COLO668 (cell line): ENCODE data around the gene RGS7.
A peak's percentile ranks its signal among the peaks of the same experiment; 100 is the strongest.
"Not testable (repeated sequence)": the region's sequence is repeated elsewhere in the genome, so short reads cannot be mapped to it uniquely, and the experiment has no call there.

Source experiments
- DNase-seq: peaks from one replicate; lab custom pipeline; 2025; ENCODE audit not compliant: unreplicated experiment; lab: John Stamatoyannopoulos, UW

RGS7 gene

GRCh38 chr1:241274693-241275092, 82.3 kb downstream of the RGS7 start:
- DNase-seq, result no peak

DNA sequence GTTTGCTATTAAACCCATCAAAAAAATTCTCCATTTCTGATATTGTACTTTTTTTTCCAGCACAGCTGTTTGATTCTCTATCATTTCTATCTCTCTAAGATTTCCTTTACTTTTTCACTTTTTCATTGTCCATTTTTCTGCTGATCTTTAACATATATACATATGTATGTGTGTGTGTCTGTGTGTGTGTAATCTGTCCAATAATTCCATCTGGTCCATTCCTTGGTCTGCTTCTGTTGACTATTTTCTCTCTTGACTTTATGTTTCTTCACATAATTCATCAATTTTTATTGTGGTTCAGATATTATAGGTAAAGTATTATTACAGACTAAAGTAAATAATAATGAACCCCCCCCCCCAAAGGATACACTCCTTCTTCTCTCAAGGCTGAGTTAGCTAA, 84.2 kb downstream of the RGS7 start:
- no peak for DNase-seq

DNA sequence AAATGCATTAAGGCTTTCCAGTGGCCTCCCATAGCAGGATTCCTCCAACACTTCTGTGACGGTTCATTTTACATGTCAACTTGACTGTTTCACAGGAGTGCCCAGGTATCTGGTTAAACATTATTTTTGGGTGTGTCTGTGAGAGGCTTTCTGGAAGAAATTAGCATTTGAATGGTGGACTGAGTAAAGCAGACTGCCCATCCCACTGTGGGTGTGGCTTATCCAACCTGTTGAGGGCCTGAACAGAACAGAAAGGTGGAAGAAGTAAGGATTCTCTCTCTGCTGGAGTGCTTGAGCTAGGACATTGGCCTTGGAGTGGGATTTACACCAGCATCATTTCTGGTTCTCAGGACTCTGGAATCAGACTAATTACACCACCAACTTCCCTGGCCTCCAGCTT, 85.6 kb downstream of the RGS7 start:
- DNase-seq, result peak; percentile 59

- DNase-seq, result no peak
Observed at GRCh38 chr1:241270016-241270415, 87.0 kb downstream of the RGS7 start.

- DNase-seq, result no peak
Observed at GRCh38 chr1:241269116-241269515, 87.9 kb downstream of the RGS7 start.

DNA sequence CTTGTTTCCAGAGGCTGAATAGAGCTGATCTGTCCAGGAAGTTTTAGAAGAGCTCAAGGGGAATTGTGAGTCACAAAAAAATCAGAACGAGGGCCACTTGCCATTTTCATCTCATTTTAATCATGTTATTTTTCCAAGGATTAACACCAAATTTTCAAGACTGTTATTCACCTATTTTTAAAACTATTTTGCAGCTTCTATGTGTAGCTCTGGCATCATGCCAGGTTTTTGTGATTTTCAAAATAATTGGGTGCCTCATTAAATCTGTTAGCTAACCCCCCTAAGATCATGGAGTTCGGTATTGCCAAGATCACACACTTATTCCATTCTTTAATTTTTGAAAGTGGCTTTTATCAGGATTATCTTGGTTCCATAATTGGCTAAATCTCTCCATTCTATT, 90.9 kb downstream of the RGS7 start:
- no peak for DNase-seq

DNA sequence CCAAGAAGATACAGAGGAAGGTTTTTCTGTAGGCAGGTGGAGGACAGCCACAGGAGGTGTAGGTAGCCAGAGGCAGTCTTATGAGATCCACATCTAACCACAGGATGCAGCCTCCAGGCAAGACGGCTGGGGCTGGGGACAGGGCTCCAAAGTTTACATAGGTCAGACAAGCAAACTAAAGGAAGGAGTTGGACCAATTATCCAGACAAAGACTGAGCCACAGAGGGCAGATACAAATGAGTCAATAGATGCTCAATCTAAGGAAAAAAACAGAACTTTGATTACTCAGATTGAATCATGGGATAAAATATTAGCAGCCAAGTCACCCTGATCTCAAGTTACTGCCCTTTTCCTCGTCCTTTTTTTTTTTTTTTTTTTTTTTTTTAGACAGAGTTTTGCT, 91.6 kb downstream of the RGS7 start:
- no peak for DNase-seq

DNA sequence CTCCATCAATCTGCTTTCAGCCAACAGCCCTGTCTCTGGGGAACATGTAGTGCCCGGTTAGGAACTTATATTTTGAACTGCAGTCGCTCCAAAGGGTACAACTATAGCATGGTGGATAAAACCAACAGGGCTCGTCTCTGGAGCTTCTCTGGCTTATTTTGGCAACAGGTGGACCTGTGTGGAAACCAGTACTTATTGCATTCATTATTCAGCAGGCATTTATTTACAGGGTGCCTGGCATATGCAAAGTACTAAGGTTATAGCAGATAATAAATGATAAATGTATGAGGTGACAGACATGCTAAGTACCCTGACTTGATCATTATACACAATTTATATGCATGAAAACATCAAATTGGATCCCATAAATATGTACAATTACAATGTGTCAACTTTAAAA, 93.7 kb downstream of the RGS7 start:
- no peak for DNase-seq

DNA sequence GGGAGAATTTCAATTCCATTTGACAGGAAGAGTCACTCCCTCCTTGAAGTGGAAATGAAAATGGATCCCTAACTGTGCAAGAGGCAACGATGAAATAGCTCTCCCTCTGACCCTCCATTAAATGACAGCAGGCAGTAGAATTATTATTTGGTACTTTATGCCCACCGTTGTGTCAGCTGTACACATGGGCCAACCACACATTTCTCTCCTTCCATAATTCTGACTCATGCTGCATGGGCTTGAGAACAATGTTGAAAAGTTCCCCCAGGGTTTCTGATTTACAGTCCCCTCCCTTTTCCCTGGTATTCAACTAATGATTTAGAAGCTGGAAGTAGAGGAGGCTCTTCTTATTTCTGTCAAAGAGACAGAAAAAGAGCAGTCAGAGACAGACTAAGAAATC, 103.5 kb downstream of the RGS7 start:
- no peak for DNase-seq

- peak; percentile 73 for DNase-seq
Observed at GRCh38 chr1:241250465-241250864, 106.5 kb downstream of the RGS7 start.

GRCh38 chr1:241240069-241240468, 116.9 kb downstream of the RGS7 start:
- DNase-seq, result no peak

DNA sequence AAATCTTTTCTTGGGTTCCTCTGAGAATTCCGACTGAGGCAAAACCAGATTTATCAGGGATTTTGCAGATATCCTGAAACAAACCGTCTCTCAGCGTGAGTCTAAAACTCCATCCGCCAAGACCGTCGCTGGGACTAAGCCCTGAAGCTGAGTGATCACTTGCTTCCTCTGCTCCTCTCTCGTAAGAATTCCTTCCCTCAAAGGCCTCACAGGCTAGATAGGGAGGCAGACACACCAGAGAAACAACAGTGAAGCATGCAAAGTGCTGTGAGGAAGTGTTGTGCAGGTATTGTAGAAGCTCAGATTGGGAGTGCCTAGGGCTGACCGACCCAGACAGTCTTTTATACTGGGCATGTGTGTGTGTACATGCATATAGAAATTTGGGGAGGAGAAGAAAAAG, 119.1 kb downstream of the RGS7 start:
- no peak for DNase-seq

GRCh38 chr1:241235256-241235897, 121.6 kb downstream of the RGS7 start:
- DNase-seq, result no peak

- no peak for DNase-seq
Observed at GRCh38 chr1:241229711-241230110, 127.3 kb downstream of the RGS7 start.

GRCh38 chr1:241229216-241229615, 127.8 kb downstream of the RGS7 start:
- no peak for DNase-seq

DNA sequence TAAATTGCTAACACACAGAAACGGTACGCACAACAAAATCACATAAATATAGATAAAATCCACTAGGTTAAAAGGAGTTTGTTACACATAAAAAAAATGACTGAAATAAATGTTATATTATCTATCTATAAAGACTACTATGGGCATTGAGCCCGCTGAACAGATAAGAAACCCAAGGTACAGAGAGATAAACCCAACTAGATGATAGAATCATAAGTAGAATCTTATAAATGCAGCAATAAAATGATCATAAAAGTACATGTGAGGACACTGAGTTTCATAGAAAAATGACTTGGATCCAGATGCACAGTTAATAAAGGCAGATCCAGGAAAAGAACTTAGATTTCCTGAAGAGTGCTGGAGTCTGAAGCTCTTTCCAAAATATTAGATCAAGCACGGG, 128.7 kb downstream of the RGS7 start:
- DNase-seq, result no peak

DNA sequence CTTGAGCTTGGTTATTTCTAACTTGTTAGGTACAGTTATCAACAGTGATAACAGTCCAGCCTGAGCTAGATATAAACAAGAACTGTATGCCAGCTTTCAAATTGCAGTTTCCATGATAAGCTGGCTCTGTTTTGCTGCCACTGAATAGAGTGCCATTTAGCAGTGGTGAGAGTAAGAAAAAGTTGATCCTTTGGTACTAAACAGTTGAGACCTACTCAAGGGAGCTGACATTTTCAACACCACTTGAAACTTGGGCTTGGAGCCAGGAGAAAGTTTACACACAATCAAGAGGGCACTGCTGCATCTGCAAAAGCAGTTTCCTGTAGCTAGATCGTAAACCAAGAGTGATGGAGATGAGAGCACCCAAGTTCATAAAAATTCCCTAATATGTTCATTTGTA, 131.3 kb downstream of the RGS7 start:
- DNase-seq, result peak; percentile 34

DNA sequence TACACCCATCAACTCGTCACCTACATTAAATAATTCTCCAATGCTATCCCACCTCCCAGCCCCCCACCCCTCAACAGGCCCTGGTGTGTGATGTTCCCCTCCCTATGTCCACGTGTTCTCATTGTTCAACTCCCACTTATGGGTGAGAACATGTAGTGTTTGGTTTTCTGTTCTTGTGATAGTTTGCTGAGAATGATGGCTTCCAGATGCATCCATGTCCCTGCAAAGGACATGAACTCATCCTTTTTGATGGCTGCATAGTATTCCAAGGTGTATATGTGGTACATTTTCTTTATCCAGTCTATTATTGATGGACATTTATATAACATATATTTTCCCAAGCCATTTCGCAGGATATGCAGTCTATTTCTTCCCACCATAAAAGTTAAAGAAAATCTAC, 132.8 kb downstream of the RGS7 start:
- not testable (repeated sequence) for DNase-seq

- not testable (repeated sequence) for DNase-seq
Observed at GRCh38 chr1:241222813-241223212, 134.2 kb downstream of the RGS7 start.

DNA sequence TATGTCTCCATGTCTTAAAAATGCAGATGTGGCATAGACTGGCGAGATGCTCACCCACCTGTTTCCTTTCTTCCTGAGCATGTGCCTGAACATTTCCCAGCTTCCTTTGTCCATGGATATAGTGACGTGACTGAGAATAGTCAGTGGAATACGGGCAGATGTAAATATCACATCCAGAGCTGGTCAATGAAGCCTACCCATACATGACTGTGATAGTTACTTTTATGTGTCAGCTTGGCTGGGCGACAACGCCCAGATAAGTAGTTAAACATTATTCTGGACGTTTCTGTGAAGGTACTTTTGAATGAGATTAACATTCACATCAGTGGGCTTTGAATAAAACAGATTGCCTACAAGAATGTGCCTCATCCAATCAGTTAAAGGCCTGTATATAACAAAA, 135.7 kb downstream of the RGS7 start:
- DNase-seq, result no peak

GRCh38 chr1:241220913-241221312, 136.1 kb downstream of the RGS7 start:
- DNase-seq, result not testable (repeated sequence)

DNA sequence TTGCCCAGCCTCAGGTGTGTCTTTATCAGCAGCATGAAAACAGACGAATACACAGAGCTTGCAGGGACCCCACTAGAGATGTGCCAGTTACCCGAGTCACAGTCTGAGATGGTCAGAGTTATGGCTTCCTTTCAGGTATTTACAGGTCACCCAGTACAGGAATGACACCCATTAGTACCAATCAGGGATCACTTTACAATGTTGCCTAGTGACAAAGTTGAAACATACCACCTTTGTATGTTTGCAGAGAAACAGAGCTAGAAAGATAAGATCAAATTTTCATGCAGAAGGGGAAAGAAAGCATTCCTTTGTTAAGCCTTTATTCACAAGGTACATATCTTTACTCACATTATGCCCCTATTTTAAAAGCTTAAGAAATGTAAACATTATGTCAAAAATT, 137.6 kb downstream of the RGS7 start:
- no peak for DNase-seq

- no peak for DNase-seq
Observed at GRCh38 chr1:241217516-241217915, 139.5 kb downstream of the RGS7 start.

DNA sequence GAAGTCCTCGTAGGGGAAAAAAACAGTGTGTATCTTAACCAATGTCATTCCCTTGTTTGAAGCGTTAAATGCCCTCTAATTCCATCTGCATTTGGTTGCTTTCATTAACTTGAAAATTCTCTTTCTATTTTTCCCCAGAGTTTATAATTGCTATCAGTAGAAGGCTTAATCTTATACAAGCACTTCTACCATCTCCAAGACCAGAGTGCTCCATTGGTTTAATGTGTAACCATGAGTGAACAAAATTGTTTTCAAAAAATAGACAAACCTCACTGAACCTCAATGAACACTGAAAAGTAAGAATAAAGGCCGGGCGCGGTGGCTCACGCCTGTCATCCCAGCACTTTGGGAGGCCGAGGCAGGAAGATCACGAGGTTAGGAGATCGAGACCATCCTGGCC, 141.3 kb downstream of the RGS7 start:
- DNase-seq, result no peak
